GM12878 (cell line): ENCODE data around the gene BCAS3.

Experiments used
- BHLHE40 ChIP-seq, 2 experiments: fragments of 450-650 bp in 1 of 2; IDR thresholded peaks; 2 replicates each; pipeline ENCODE4 v1.6.1; 2011 to 2017; ENCODE audit warnings: low read depth in 2 of 2, borderline replicate concordance in 1 of 2, improper control_type of control experiment in 1 of 2, low read length in 1 of 2, mild to moderate bottlenecking in 1 of 2
- CREB1 ChIP-seq: IDR thresholded peaks from 2 replicates; pipeline ENCODE4 v1.6.1; 2012; ENCODE audit warnings: low read depth, mild to moderate bottlenecking, inconsistent platforms
- CTCF ChIP-seq, 3 experiments: IDR thresholded peaks in 2 of 3; conservative IDR thresholded peaks in 1 of 3; 2 replicates each; pipeline ENCODE4 v1.5.1; 2011; ENCODE audit warnings: low read depth in 3 of 3, low read length in 3 of 3, mild to moderate bottlenecking in 3 of 3, control low read depth in 2 of 3, moderate library complexity in 2 of 3, inconsistent platforms in 1 of 3, mixed read lengths in 1 of 3; ENCODE audit not compliant: control insufficient read depth in 2 of 3, insufficient read depth in 1 of 3; ENCODE audit errors: extremely low read depth in 1 of 3
- EED ChIP-seq: sonication (generic); IDR thresholded peaks from 2 replicates; pipeline ENCODE4 v1.6.1; 2016; ENCODE audit warnings: antibody characterized with exemption, low read depth
- ESRRA ChIP-seq: IDR thresholded peaks from 2 replicates; pipeline ENCODE4 v1.6.1; 2012; ENCODE audit warnings: mild to moderate bottlenecking, low read length, improper control_type of control experiment
- IKZF2 ChIP-seq, 2 experiments: fragments of 450-650 bp; IDR thresholded peaks; 2 replicates each; pipeline ENCODE4 v1.6.1; 2017; ENCODE audit warnings: mild to moderate bottlenecking in 2 of 2, moderate library complexity in 2 of 2
- RAD51 ChIP-seq: fragments of 450-650 bp; IDR thresholded peaks from 2 replicates; pipeline ENCODE4 v1.6.1; 2016; ENCODE audit warnings: moderate library complexity, mild to moderate bottlenecking, inconsistent platforms
- SIN3A ChIP-seq: IDR thresholded peaks from 2 replicates; pipeline ENCODE4 v1.6.1; 2012; ENCODE audit warnings: low read depth, low read length, improper control_type of control experiment
- USF2 ChIP-seq: IDR thresholded peaks from 2 replicates; pipeline ENCODE4 v1.6.1; 2011; ENCODE audit warnings: low read depth, low read length, improper control_type of control experiment, borderline replicate concordance
- YY1 ChIP-seq: IDR thresholded peaks from 2 replicates; pipeline ENCODE4 v1.6.1; 2011; ENCODE audit warnings: low read depth, mild to moderate bottlenecking, low read length
- ZNF24 ChIP-seq: fragments of 450-650 bp; IDR thresholded peaks from 2 replicates; pipeline ENCODE4 v1.6.1; 2017; ENCODE audit warnings: antibody characterized with exemption, mild to moderate bottlenecking

- TF ChIP-seq EED (no peak), USF2 (no peak), ZNF24 (no peak), IKZF2 (IDR thresholded peaks at IDR 0.05) (no peak), BHLHE40 (IDR thresholded peaks at IDR 0.05; ENCODE audit: borderline replicate concordance in 1 of 2, low read depth in 2 of 2, low read length in 1 of 2) (no peak), YY1 (no peak), CTCF (IDR thresholded peaks at IDR 0.05 in 2 of 3, conservative IDR thresholded peaks at IDR 0.05 in 1 of 3; ENCODE audit: control insufficient read depth in 2 of 3, extremely low read depth in 1 of 3, insufficient read depth in 1 of 3, low read depth in 3 of 3, low read length in 3 of 3) (no peak), CREB1 (no peak), SIN3A (no peak), ESRRA (no peak), RAD51 (no peak)
These were observed 65.6 kb downstream of the BCAS3 start for GRCh38 chr17:60743282-60743681.
